GM12875 (cell line): ENCODE results near the gene C10orf120.

Experiments used
- H3K4me3 ChIP-seq: one replicate; pipeline ENCODE4 v1.5.1; 2011; ENCODE audit warnings: low read depth, low read length, control low read depth
- TF ChIP-seq, protein P1 (sequence below): IDR thresholded peaks from 2 replicates; pipeline ENCODE4 v1.5.1; 2011; ENCODE audit warnings: low read depth, mild to moderate bottlenecking, control low read depth, inconsistent platforms, low read length, moderate library complexity, borderline replicate concordance; ENCODE audit not compliant: insufficient read depth

C10orf120 gene

DNA sequence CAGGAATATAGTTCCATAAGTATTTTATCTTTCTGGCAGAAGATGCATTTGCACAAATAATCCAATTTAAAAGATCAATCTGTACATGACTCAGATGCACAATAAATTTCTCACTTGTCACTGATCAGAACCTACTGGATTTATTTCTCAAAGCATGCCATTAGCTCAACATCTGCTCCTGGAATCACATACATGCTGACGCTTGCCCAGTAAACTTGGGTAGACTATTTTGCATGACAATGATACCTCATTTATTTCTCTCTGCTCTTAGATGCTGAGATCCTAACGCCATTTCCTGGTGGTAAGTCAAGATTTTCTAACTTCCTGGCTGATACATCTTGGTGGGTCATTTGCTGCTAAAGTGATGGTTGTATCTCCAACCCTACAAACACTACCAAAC lies 33.8 kb upstream of the C10orf120 start:
- TF ChIP-seq, protein P1, sequence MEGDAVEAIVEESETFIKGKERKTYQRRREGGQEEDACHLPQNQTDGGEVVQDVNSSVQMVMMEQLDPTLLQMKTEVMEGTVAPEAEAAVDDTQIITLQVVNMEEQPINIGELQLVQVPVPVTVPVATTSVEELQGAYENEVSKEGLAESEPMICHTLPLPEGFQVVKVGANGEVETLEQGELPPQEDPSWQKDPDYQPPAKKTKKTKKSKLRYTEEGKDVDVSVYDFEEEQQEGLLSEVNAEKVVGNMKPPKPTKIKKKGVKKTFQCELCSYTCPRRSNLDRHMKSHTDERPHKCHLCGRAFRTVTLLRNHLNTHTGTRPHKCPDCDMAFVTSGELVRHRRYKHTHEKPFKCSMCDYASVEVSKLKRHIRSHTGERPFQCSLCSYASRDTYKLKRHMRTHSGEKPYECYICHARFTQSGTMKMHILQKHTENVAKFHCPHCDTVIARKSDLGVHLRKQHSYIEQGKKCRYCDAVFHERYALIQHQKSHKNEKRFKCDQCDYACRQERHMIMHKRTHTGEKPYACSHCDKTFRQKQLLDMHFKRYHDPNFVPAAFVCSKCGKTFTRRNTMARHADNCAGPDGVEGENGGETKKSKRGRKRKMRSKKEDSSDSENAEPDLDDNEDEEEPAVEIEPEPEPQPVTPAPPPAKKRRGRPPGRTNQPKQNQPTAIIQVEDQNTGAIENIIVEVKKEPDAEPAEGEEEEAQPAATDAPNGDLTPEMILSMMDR: no peak
- no peak overlapping the region for H3K4me3 ChIP-seq

DNA sequence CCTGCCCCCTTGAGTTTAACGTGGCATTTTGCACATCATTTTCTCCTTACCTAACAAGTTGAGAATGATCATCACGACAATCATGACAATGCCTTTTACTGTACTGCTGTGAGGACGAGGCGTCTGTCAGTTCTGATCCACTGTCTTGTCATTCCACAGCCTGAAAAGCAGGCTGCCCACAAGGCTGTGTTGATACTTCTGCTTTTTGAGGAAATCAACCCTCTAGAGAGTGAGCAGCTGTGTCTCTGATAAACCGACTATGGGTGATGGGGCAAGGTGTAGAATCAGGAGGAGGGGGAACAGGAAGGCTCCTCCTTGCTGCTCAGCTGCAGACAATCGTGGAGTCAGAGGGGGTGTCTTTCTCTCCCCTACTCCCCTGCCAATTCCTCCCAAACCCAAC lies 30.6 kb upstream of the C10orf120 start:
- no peak overlapping the region for H3K4me3 ChIP-seq
- TF ChIP-seq, protein P1: no peak

DNA sequence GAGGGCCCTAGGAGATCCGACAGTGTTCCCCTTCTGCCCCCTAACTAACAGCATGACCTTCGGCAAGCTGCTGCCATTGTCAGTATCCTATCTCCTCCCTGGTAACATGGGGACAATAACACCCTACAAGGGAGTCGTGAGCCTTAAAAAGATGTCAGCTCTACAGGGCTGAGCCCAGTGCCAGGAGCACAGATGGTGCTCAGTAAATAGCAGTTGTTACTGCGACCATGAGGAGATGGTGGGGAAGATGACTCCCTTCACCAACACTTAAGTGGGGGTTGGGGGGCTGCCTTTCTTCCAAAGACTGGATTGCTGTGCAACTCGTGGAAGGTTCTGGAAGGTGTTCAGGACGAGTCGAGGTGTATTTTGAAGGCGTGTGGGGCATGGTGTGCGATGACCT lies 29.5 kb upstream of the C10orf120 start:
- no peak overlapping the region for H3K4me3 ChIP-seq
- TF ChIP-seq, protein P1: no peak

DNA sequence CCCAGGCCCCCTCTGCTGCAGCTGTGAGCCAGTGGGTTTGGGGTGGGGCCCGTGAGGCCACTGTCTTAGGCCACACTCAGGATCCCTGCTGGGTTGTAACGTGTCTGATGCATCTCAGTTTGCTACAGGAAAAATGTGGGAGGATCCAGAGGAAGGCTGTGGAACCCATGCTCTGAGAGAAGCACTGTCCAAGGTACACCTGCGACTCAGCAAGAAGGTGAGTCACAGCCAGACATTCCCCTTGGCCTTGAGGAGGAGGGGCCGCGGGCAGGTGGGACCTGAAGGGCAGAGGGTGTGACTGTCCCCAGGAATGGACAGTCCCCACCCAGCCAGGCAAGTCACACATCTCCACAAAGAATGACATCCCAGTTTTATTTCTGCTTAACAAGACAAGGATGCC lies 27.8 kb upstream of the C10orf120 start:
- H3K4me3 ChIP-seq: no peak overlapping the region
- TF ChIP-seq, protein P1: no peak

DNA sequence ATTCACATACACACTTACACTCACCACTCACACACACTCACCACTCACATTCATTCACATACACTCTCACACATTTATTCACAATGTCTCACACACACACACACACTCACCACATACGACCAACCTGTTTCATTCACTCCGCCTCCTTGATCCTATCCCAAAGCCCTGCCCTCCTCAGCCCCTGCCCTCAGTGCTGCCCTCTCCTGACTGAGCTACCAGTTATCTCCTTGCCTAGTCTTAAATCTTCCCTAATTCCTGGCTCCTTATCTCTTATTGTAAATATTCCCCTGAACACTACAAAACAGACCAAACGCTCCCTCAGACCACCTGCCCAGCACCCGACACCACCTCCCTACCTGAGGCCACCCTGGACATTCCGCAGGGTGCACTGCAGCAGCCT lies 26.1 kb upstream of the C10orf120 start:
- TF ChIP-seq, protein P1: no peak
- no peak overlapping the region for H3K4me3 ChIP-seq

DNA sequence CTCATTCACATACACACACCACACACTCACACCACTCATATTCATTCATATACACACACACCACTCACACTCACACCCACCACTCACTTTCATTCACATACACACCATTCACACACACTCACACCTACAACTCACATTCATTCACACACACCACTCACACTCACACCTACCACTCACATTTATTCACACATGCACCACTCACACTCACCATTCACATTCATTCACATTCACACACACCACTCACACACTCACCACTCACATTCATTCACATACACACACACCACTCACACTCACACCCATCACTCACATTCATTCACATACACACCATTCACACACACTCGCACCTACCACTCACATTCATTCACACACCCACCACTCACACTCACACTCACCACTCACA lies 25.4 kb upstream of the C10orf120 start:
- TF ChIP-seq, protein P1: no peak
- H3K4me3 ChIP-seq: no peak overlapping the region

DNA sequence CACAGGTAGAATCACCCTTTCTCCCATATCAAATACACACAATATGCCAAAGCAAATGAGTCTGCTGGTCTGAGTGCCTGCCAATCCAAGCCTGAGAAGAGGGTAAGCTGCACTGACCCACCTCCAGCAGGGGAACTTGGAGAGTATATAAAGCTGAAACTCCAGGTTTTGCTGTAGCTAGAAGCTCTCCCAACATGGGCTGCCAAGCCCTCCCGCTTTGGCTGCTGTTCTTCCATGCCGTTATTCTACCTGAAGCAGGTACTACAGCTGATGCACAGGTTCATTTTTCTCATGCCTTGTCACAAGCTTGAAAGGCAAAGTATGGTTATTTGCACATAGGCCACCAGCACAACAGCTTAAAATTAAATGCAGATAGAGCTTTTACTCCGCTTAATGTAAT lies 21.5 kb upstream of the C10orf120 start:
- no peak overlapping the region for H3K4me3 ChIP-seq
- TF ChIP-seq, protein P1: no peak
